Colonic mucosa (tissue), 4 donors: ENCODE results near the gene LCMT1. TPM values are rescaled to one million over a fixed set of nuclear protein-coding genes. Genes with fewer than 3 reads are reported as not detected.
"Not testable (repeated sequence)": the region's sequence is repeated elsewhere in the genome, so short reads cannot be mapped to it uniquely, and the experiment has no call there.

Experiments used
- DNase-seq: peaks from one replicate; pipeline ENCODE4 v3.0.0-alpha.2; 2020
- H3K27ac ChIP-seq: fragments of 200-600 bp; one replicate; pipeline ENCODE4 v1.8.0; 2021
- H3K27me3 ChIP-seq: fragments of 200-600 bp; one replicate; pipeline ENCODE4 v1.8.0; 2021
- H3K36me3 ChIP-seq: fragments of 200-600 bp; one replicate; pipeline ENCODE4 v1.8.0; 2021
- H3K4me1 ChIP-seq: fragments of 200-600 bp; one replicate; pipeline ENCODE4 v1.8.0; 2021; ENCODE audit warnings: mild to moderate bottlenecking
- H3K4me3 ChIP-seq: fragments of 200-600 bp; one replicate; pipeline ENCODE4 v1.8.0; 2021
- H3K9ac ChIP-seq, 2 donors: one replicate each; pipeline ENCODE4 v1.7.0; 2013; ENCODE audit warnings: control low read depth in 2 of 2, low read depth in 2 of 2, low read length in 2 of 2
- H3K9me3 ChIP-seq: fragments of 200-600 bp; one replicate; pipeline ENCODE4 v1.8.0; 2021
- intact Hi-C: fragments of 100-400 bp; cut with DNase I; formaldehyde crosslinking; loops from one replicate; pipeline ENCODE4 v1.14.1; 2022
- total RNA-seq, 2 donors: library from RNA; stranded (reverse); fragmentation: NEBNext Ultra II Directional in 1 of 2; extraction: Animal tissue kit (Norgen Biotek cat#: 25700) in 1 of 2; gene quantifications; one replicate each; pipeline ENCODE4 v1.2.1, GENCODE V29; 2021
- TF ChIP-seq, protein P1 (sequence below): fragments of 200-600 bp; IDR thresholded peaks from one replicate; pipeline ENCODE4 v1.8.0; 2022; ENCODE audit warnings: antibody characterized with exemption, mild to moderate bottlenecking
- donor health status: healthy.
- donor health status: DM: no; HTN: no; CAD: no.
- donor health status: DM: no; HTN: no; CAD: no.

Gene LCMT1
- total RNA-seq, 2 donors from 2014 or later, result 46.9 to 47.6 TPM

- intact Hi-C loops, result no loop called here
- no peak overlapping the region for H3K9ac ChIP-seq
- no peak overlapping the region for H3K4me3 ChIP-seq
- H3K27me3 ChIP-seq, result no peaks in the 10 kb centered on the region
- H3K36me3 ChIP-seq, result no peaks in the 10 kb centered on the region
- H3K9me3 ChIP-seq, result no peaks in the 10 kb centered on the region
- TF ChIP-seq, protein P1, sequence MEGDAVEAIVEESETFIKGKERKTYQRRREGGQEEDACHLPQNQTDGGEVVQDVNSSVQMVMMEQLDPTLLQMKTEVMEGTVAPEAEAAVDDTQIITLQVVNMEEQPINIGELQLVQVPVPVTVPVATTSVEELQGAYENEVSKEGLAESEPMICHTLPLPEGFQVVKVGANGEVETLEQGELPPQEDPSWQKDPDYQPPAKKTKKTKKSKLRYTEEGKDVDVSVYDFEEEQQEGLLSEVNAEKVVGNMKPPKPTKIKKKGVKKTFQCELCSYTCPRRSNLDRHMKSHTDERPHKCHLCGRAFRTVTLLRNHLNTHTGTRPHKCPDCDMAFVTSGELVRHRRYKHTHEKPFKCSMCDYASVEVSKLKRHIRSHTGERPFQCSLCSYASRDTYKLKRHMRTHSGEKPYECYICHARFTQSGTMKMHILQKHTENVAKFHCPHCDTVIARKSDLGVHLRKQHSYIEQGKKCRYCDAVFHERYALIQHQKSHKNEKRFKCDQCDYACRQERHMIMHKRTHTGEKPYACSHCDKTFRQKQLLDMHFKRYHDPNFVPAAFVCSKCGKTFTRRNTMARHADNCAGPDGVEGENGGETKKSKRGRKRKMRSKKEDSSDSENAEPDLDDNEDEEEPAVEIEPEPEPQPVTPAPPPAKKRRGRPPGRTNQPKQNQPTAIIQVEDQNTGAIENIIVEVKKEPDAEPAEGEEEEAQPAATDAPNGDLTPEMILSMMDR, result no peak
- DNase-seq, result no peak
- no peaks in the 10 kb centered on the region for H3K4me1 ChIP-seq
- no peak overlapping the region for H3K27ac ChIP-seq
These were observed 10.5 kb downstream of the LCMT1 start for GRCh38 chr16:25121824-25122600.

- TF ChIP-seq, protein P1, result no peak
- intact Hi-C loops, result no loop called here
- no peak overlapping the region for H3K9ac ChIP-seq
These were observed 13.0 kb downstream of the LCMT1 start for GRCh38 chr16:25124503-25124902.

DNA sequence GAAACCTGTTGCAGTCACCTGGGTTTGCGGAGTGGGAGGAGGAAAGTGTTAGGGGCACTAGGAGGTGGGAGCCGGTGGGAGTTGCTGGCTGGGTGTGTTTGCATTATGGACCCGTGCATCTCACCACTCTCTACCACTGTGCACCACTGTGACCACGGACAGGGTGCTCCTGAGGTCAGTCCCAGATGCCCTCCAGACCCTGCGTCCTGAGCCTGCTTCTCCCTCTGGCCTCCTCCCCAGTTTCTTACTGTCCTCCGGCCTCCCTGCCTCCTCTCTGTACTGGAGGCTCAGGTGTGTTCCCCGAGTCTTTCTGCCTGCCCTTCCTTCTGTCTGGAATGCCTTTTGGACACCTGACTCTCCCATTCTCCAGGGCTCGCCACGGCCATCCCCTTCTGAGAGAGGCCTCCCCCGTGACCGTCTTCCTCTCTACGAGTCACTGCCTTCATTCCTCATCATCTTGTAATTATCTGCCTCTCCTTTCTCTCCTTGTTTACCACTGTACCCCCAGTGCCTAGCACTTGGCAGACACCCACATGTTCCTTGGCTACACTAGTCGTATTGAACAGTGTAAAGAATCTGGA is 14.6 kb downstream of the LCMT1 start:
- not testable (repeated sequence) for DNase-seq

More at GRCh38 chr16:25124503-25124902, 13.0 kb downstream of the LCMT1 start:
- Histone ChIP-seq H3K9me3 (no peaks in the 10 kb centered on the region), H3K27me3 (no peaks in the 10 kb centered on the region), H3K27ac (no peak overlapping the region), H3K4me1 (no peaks in the 10 kb centered on the region), H3K36me3 (no peaks in the 10 kb centered on the region), H3K4me3 (no peak overlapping the region)
- no peak for DNase-seq

GRCh38 chr16:25126820-25127232 is 15.3 kb downstream of the LCMT1 start:
- Histone ChIP-seq H3K4me1 (no peaks in the 10 kb centered on the region), H3K27me3 (no peaks in the 10 kb centered on the region), H3K4me3 (no peak overlapping the region), H3K36me3 (no peaks in the 10 kb centered on the region), H3K9me3 (no peaks in the 10 kb centered on the region), H3K27ac (no peak overlapping the region), H3K9ac (no peak overlapping the region)
- intact Hi-C loops, result loop anchor here (2.0 kb wide), 2 partner anchors 72 to 98 kb away; no protein-coding TSS in a partner anchor
- peak; percentile 78 for DNase-seq
- TF ChIP-seq, protein P1, result peak; percentile 66

More for the DNA sequence above, 14.6 kb downstream of the LCMT1 start:
- H3K27me3 ChIP-seq, H3K27ac ChIP-seq, H3K4me3 ChIP-seq, H3K9ac ChIP-seq, H3K4me1 ChIP-seq, H3K9me3 ChIP-seq, H3K36me3 ChIP-seq: not testable (repeated sequence)
- intact Hi-C loops, result loop anchor here (2.0 kb wide), 2 partner anchors 71 to 99 kb away; no protein-coding TSS in a partner anchor

DNA sequence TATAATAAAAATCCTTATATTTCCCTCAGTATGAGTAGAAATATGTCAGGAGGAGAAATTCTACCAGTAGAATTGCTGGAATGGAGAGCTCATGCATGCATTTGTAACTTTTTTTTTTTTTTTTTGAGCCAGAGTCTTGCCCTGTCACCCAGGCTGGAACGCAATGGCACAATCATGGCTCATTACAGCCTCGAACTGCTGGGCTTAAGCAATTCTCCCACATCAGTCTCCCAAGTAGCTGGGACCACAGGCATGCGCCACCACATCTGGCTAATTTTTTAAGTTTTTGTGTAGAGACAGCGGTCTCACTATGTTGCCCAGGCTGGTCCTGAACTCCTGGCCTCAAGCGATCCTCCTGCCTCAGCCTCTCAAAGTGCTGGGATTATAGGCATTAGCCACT is 21.2 kb downstream of the LCMT1 start:
- H3K9me3 ChIP-seq, H3K9ac ChIP-seq, H3K4me1 ChIP-seq, intact Hi-C loops, H3K27me3 ChIP-seq, DNase-seq, H3K4me3 ChIP-seq, H3K36me3 ChIP-seq, H3K27ac ChIP-seq: not testable (repeated sequence)

DNA sequence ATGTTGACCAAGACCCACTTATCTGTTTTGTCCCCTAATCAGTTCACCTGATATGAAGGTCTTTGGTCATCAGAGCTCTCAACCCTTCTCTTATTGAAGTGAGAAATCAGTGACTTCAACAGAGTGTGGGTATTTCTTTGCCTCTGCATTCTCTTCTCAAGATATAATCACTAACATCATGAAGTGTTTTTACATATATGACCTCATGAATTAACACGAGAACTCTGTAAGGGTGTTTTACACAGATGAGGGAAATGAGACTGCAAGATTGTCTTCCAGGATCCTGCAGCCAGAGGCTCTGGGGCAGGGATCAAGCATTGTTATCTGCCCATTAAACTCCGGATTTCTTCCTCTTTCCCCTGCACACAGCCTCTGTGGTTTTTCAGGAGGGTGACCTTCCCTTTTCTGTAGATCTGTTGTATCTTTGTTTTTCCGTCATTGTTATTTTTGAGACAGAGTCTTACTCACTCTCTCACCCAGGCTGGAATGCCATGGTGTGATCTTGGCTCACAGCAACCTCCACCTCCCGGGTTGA is 22.7 kb downstream of the LCMT1 start:
- TF ChIP-seq, protein P1, result no peak
- no peaks in the 10 kb centered on the region for H3K9me3 ChIP-seq
- H3K36me3 ChIP-seq, result no peaks in the 10 kb centered on the region
- no peak overlapping the region for H3K27ac ChIP-seq
- H3K27me3 ChIP-seq, result no peaks in the 10 kb centered on the region
- no peaks in the 10 kb centered on the region for H3K4me1 ChIP-seq
- DNase-seq, result no peak
- H3K9ac ChIP-seq, result no peak overlapping the region
- intact Hi-C loops, result no loop called here
- H3K4me3 ChIP-seq, result no peak overlapping the region
